ENCODE data around the gene CDR2.
"Not testable (repeated sequence)": the region's sequence is repeated elsewhere in the genome, so short reads cannot be mapped to it uniquely, and the experiment has no call there.

The CDR2 gene

DNA sequence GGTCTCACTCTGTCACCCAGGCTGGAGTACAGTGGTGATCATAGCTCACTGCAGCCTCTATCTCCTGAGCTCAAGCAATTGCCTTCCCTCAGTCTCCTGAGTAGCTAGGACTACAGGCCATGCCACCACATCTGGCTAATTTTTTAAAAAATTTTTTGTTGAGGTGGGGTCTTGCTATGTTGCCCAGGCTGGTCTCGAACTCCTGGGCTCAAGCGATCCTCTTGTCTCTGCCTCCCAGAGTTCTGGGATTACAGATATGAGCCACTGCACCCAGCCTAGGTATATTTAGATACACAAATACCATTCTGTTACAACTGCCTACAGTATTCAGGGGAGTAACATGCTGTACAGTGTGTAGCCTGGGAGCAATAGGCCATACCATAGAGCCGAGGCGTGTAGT is 62.9 kb downstream of the CDR2 start:
- DNase-seq: no peak

DNA sequence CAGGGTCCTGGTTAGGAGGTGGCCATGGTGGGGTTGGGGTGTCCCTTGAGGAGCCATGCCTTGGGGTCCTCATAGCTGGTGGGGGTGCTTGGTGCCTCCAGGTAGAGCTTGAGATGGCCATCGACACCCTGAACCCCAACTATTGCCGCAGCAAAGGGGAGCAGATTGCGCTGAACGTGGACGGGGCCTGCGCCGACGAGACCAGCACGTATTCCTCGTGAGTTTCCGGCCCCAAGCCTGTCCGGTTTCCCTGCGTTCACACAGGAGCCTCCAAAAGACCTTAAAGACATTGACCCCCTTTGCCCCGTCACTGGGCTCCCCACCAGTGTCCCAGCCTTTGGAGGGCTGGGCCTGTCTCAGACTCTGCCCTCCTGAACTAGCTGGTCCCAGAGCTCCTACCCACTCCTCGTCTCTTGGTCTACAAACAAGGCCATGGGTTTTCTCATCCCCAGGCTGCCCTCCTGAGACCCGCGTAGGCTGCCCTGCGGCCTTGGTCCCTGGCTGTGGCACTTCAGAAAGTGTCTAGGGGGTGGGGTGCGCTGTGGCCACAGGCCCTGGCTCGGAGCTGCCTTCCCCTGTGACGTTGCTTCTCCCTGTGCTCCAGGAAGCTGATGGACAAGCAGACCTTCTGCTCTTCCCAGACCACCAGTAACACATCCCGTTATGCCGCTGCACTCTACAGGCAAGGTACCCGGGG is 65.4 kb downstream of the CDR2 start:
- no peak for DNase-seq

DNA sequence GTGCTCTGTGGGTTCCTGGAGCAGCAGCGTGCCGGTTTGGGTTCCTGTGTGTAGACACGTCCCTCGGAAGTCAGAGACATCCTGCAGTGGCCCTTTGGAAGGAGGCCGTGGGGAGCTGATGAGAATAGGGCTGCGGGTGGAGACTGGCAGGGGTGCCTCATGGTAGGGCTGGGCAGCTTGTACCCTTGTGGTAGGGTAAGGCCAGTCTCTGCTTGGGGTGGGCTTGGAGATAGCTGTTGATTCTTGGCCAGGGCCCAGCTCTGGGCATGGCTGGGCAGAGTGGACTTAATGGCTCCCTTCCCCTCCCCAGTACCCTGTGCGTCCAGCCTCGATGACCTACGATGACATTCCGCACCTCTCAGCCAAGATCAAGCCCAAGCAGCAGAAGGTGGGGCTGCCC is 66.6 kb downstream of the CDR2 start:
- DNase-seq: no peak

DNA sequence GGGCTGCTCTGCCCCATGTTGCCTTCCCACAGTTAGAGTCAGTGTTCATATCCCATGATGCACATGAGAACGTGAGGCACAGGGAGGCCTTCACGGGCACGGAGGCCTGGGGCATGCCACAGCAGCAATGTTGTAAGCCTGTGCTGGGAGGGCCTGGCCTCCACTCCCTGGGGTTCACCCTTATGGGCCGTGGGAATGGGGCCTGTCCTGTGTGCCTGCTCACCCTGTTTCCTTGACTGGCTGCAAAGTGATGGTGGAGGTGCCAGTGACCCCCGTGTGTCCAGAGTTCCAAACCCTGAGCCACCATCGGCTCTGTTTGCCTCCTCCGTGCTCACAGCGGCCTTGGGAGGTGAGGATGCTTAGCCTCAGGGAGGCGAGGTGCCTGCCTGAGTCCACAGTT is 67.6 kb downstream of the CDR2 start:
- DNase-seq: no peak

DNA sequence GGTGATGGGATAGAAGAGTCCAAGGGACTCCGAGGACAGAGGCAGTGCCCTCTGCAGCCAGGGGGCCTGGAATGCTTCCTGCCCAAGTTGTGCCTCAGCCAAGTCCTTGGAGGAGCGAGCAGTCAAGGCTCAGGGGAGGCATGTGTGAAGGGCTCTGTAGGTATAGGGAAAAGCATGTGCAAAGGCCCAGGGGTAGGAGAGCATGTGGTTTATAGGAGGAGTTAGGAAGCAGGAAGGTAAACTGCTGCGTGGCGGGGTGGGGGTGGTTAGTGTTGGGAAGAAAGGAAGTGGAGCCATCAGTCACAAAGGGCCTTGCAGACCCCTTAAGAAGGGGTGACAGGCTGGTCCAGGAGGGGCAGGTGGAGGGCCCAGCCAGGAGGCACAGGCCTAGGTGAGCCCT is 70.0 kb downstream of the CDR2 start:
- DNase-seq: no peak

DNA sequence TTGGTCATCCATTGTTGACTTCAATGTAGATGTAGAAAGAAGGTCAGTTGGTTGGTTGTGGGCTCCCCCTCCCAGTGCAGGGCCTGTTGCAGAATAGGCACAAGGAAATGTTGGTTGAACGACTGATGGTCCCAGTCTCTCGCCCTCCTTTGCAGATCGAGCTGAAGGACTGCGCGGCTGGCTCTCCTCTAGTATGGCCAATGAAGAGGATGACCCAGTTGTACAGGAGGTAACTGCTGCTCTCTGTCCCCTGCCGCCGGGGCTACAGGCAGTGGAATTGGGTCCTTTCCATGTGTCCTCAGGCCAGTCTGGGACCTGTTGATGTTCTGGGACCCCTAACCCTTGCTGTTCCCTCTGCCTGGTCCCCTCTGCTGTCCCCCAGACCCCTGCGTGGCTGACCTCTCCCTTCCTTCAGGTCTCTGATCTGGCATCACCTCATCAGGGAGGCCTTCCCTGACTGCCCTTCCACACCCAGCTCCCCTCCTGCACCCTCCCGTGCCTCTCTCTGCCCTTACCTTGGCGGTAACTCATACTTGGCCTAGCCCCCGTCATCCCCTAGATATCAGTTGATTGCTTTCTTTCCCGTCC is 71.5 kb downstream of the CDR2 start:
- no peak for DNase-seq

DNA sequence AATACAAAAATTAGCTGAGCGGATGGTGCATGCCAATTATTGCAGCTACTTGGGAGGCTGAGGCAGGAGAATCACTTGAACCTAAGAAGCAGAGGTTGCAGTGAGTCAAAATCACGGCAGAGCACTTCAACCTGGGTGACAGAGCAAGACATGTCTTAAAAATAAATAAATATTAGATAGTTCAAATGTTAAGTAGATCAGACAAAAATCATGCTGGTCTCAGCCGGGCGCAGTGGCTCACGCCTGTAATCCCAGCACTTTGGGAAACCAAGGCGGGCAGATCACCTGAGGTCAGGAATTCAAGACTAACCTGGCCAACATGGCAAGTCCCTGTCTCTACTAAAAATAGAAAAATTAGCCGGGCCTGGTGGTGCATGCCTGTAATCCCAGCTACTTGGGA is 73.0 kb downstream of the CDR2 start:
- DNase-seq: not testable (repeated sequence)

DNA sequence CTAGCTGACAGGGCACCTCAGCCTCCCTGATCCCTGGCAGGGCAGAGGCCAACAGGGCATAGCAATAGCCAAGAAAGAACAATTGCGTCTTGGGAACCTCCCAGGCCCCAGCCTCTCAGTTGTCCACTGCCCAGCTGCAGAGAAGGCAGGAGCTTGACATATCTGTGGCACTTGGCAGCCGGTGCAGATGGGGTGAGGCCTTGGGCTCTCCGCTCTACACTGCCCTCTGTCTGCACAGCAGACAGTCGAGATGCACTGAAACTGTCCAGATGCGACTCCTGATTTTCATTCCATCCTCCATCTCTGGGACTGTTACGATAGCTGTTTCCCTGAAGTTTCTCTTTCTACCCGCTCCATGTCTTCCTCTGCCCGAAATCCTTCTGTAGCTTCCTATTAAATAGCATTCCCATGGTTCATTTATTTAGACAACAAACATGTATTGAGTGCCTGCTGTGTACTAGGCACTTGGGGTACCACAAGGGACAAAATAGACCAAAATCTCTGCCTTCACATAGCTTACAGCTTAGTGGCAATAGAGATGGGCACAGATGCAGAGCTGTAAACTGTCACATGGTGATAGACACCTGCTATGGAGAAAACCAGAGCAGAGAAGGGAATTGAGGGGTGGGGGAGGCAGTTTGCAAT is 73.9 kb downstream of the CDR2 start:
- DNase-seq: peak in 52 of 56 donors; percentile 6 to 85 (median 56)

DNA sequence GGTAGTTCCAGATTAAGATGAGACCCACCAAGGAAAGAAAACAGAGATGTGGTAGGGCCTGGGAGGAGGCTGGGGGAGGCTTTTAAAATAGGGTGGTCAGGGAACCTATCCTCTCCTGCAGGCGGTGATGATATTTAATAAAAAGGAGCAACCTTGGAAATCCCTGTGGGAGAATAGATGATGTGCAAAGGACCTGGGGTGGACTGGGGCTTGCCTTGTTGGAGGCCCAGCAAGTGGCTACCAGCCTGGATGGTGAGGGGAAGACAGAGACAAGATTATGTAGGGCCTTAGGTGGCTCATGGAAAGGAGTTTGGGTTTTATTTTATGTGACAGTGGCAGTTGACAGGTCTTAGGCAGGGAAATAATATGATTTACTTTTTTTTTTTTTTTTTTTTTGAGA is 75.4 kb downstream of the CDR2 start:
- no peak for DNase-seq

DNA sequence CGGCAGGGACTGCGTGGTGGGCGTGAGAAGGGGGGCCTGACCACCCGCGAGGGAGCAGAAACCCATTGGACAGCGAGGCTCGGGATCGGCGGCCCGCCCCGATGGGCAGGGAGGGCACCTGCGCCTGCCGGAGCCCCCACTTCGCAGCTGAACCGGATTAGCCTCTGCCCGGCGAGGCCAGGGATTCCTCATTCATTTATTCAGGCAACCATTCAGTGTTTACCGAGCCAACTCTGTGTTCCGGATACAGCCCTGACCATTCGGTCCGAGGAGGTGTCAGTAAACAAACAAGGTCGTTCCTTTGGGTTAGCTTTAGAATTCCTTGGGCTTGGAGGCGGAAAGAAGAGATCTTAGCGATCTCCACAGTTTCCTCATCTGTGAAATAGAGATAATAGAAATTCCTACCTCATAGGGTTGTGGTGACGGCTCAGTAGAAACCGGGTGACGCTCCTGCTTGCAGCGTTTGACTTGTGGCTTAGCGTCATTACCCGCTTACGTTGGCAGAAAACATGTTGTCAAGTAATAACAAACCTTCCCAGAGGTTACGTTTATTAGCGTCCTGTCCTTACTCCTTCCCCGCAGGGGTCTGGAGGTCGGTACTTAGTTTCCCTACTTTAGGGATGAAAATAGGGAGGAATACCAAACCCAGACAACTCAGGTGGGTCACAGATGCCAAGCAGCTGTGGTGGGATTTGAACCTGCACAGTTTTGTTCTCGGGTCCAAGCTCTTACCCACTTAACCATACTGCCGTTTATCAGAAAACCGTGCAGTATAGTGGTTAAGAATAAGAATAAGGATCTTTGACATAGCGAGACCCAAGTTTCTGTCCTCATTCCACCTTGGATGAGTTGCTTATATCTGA is 76.3 kb downstream of the CDR2 start:
- DNase-seq: peak in 45 of 56 donors; percentile 4 to 94 (median 33)

DNA sequence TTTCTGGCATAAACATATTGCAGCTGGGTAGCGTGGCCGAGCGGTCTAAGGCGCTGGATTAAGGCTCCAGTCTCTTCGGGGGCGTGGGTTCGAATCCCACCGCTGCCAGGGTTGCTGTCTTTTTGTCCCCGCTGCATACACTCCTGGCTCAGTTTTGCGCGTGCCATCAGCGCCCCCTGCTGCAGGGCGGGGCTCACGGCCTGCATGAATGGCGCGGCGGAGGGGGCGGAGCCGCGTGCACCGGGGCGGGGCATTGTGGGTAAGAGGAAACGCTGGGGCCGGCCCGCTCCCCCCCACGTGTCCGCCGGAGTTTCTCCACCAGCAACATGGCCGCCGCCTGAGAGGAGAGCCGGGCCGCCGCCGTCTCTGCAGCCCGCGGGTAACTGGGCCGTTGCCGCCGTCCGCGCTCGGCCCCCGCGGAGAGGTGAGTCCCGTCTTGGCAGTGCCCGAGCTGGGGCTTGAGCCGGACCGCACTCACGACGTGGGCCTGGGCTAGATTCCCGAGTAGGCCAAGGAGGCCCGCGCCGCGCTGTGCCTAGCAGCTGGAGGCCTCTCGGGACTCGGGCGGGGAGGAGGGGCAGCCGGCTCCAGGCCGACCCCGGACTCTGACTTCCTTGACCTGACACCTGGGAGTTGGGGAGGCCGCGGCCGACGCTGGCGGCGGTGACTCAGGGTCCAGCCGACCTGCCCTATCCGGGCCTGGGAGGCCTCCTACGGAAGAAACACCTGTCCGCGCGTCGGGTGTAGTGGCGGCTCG is 77.1 kb downstream of the CDR2 start, which contains the start of gene POLR3E:
TSS of gene POLR3E (plus strand) at position 296 of the 757 bp plus-strand sequence. CDS start 5,560 bp downstream, outside the sequence.
- DNase-seq: peak; percentile 91 to 99 (median 97)

DNA sequence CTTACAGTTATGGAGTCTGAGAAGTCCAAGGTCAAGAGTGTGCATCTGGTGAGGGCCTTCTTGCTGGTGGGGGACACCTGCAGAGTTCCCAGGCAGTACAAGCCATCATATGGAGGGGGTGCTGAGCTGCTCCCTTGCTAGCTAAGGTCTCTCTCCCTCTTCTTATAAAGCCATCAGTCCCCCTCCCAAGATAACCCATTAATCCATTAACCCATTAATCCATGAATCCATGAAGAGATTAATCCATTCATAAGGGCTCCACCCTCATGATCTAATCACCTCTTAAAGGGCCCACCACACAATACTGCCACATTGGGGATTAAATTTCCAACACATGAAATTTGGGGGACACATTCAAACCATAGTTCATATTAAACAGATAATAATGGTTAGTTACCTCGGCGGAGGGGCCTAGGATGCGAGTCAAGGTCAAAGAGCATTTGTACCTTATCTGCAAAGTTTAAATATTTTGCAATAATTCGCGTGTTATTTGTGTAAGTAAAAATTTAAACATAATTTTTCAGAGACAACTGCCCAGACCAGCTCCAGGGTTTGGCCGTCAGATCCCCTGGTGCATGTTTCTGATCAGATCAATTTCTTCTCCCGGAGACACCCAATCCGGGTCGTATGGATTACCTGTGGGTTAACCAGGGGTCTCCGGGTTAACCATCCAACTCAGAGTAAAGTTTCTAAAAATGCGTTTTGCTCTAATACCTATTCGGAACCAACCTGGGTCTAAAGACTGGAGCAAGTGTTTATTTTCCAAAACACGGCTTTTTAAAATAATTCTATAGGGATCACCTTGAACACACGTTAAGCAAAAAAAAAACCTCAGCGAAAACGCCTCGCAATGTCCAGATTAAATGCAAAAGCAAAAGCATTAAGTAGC is 78.0 kb downstream of the CDR2 start:
- DNase-seq: peak in 1 of 56 donors; percentile 23

All from amygdala (tissue), 56 donors.